Hepatocyte (in vitro differentiated cells): ENCODE data around the gene KIF5A.

Experiments
- EZH2 ChIP-seq: fragments of 200-600 bp; sonication (generic); IDR thresholded peaks from 2 replicates; pipeline ENCODE4 v1.6.1; 2016; ENCODE audit warnings: antibody characterized with exemption, mild to moderate bottlenecking, borderline replicate concordance
- TF ChIP-seq, protein P1 (sequence below): fragments of 200-600 bp; sonication (generic); IDR thresholded peaks from 2 replicates; pipeline ENCODE4 v1.5.1; 2016; ENCODE audit warnings: antibody characterized with exemption, mild to moderate bottlenecking; ENCODE audit not compliant: poor library complexity

DNA sequence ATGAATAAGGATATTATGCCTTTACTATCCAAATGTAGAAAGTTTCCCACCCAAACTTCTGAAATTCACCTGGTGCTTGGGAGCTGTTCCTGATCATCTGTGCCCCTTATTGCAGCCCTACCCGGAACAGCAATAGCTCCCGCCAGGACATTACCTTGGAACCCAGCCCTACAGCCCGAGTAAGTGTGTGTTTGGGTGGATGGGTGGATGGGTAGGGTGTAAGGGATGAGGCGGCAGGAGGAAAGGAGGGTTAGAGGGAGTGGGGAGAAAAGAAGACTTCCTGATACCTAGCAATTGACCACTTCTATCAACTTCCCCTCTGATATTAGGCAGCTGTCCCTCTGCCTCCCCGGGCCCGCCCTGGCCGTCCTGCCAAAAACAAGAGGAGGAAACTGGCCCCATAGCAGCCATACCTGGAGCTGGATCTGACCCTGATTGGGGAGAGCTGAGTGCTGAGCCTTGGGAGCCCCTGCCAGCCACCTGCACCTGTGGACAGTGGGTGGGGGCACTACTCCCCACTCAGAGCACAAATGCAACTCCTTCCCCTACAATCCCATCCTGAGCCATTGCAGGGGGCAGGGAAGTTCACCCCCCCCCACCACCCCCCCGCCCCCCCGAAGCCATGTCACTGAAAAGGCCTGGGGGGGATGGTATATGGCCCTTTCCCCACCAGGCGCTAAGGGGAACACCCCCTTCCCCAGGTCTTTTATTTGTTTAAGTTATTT, 20.9 kb upstream of the KIF5A start:
- TF ChIP-seq, protein P1, sequence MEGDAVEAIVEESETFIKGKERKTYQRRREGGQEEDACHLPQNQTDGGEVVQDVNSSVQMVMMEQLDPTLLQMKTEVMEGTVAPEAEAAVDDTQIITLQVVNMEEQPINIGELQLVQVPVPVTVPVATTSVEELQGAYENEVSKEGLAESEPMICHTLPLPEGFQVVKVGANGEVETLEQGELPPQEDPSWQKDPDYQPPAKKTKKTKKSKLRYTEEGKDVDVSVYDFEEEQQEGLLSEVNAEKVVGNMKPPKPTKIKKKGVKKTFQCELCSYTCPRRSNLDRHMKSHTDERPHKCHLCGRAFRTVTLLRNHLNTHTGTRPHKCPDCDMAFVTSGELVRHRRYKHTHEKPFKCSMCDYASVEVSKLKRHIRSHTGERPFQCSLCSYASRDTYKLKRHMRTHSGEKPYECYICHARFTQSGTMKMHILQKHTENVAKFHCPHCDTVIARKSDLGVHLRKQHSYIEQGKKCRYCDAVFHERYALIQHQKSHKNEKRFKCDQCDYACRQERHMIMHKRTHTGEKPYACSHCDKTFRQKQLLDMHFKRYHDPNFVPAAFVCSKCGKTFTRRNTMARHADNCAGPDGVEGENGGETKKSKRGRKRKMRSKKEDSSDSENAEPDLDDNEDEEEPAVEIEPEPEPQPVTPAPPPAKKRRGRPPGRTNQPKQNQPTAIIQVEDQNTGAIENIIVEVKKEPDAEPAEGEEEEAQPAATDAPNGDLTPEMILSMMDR = no peak
- no peak for TF ChIP-seq EZH2
